Activated T-cell treated with anti-CD3 and anti-CD28 coated beads, Interleukin-2, amount 50 U/mL, for 4 hours (primary cell): Measurements from ENCODE around the gene HNRNPL. TPM values are rescaled to one million over a fixed set of nuclear protein-coding genes. Genes with fewer than 3 reads are reported as not detected.
"Not testable (repeated sequence)": the region's sequence is repeated elsewhere in the genome, so short reads cannot be mapped to it uniquely, and the experiment has no call there.

Source experiments
- ATAC-seq, 2 donors: fragments of 200-7000 bp; cut with Tn5 transposase; one replicate each; pipeline ENCODE4 v1.10.0; 2021
- DNase-seq: peaks from one replicate; pipeline ENCODE4 v3.0.0-alpha.2; 2020
- H3K27me3 Mint-ChIP-seq: one replicate; pipeline ENCODE4 v1.8.0; 2021; ENCODE audit warnings: low read depth, mixed read lengths
- H3K36me3 Mint-ChIP-seq: one replicate; pipeline ENCODE4 v1.8.0; 2022; ENCODE audit warnings: mixed read lengths; ENCODE audit not compliant: insufficient read depth
- H3K4me1 Mint-ChIP-seq: one replicate; pipeline ENCODE4 v1.8.0; 2021; ENCODE audit warnings: low read depth, mixed read lengths
- H3K4me3 Mint-ChIP-seq: one replicate; pipeline ENCODE4 v1.8.0; 2021; ENCODE audit warnings: mild to moderate bottlenecking, moderate library complexity, mixed read lengths
- H3K9me3 Mint-ChIP-seq: one replicate; pipeline ENCODE4 v1.8.0; 2021; ENCODE audit warnings: mixed read lengths
- total RNA-seq, 3 donors: library from RNA; stranded (reverse); gene quantifications; one replicate each; pipeline ENCODE4 v1.2.1, GENCODE V29; 2021

The HNRNPL gene
- total RNA-seq = 100 to 1,000 TPM; 679 to 736 (median 698) TPM

- peaks cover 57% of the 10 kb centered on the region for H3K4me1 Mint-ChIP-seq
- DNase-seq = peak; percentile 99
Observed at GRCh38 chr19:38849860-38850435, at the start of gene HNRNPL. Gene HNRNPL (minus strand): TSS chr19:38849986. CDS start chr19:38849966, 20 bp downstream.

GRCh38 chr19:38898788-38899446, 49.1 kb upstream of the HNRNPL start:
- H3K27me3 Mint-ChIP-seq = no peaks in the 10 kb centered on the region
- no peak for ATAC-seq
- peak overlapping the region; percentile 94 for H3K4me3 Mint-ChIP-seq
- peaks cover 6% of the 10 kb centered on the region for H3K36me3 Mint-ChIP-seq
- no peak for DNase-seq
- H3K4me1 Mint-ChIP-seq = peaks cover 40% of the 10 kb centered on the region
- no peaks in the 10 kb centered on the region for H3K9me3 Mint-ChIP-seq

More at GRCh38 chr19:38849860-38850435, at the start of gene HNRNPL:
- Mint-ChIP-seq H3K36me3 (peaks cover 31% of the 10 kb centered on the region), H3K27me3 (no peaks in the 10 kb centered on the region), H3K9me3 (no peaks in the 10 kb centered on the region), H3K4me3 (peak within 1 kb of the TSS; percentile 97)
- peak; percentile 65 to 69 for ATAC-seq

GRCh38 chr19:38894968-38895367, 45.2 kb upstream of the HNRNPL start:
- no peaks in the 10 kb centered on the region for H3K9me3 Mint-ChIP-seq
- H3K4me1 Mint-ChIP-seq = peaks cover 26% of the 10 kb centered on the region
- peaks cover 2% of the 10 kb centered on the region for H3K36me3 Mint-ChIP-seq
- H3K27me3 Mint-ChIP-seq = no peaks in the 10 kb centered on the region
- ATAC-seq = no peak
- no peak overlapping the region for H3K4me3 Mint-ChIP-seq
- DNase-seq = no peak

GRCh38 chr19:38893341-38893771, 43.6 kb upstream of the HNRNPL start:
- no peak for DNase-seq
- no peak for ATAC-seq
- peaks cover 17% of the 10 kb centered on the region for H3K4me1 Mint-ChIP-seq
- no peaks in the 10 kb centered on the region for H3K9me3 Mint-ChIP-seq
- H3K27me3 Mint-ChIP-seq = no peaks in the 10 kb centered on the region
- no peak overlapping the region for H3K4me3 Mint-ChIP-seq
- peaks cover 11% of the 10 kb centered on the region for H3K36me3 Mint-ChIP-seq

- peaks cover 12% of the 10 kb centered on the region for H3K4me1 Mint-ChIP-seq
Observed at GRCh38 chr19:38892841-38893240, 43.1 kb upstream of the HNRNPL start.

GRCh38 chr19:38891771-38892170, 42.0 kb upstream of the HNRNPL start:
- Mint-ChIP-seq H3K27me3 (no peaks in the 10 kb centered on the region), H3K36me3 (peaks cover 11% of the 10 kb centered on the region), H3K9me3 (no peaks in the 10 kb centered on the region), H3K4me1 (peaks cover 4% of the 10 kb centered on the region), H3K4me3 (no peak overlapping the region)
- no peak for ATAC-seq
- DNase-seq = no peak

More at GRCh38 chr19:38892841-38893240, 43.1 kb upstream of the HNRNPL start:
- no peaks in the 10 kb centered on the region for H3K27me3 Mint-ChIP-seq
- H3K36me3 Mint-ChIP-seq = peaks cover 11% of the 10 kb centered on the region
- DNase-seq = no peak
- no peaks in the 10 kb centered on the region for H3K9me3 Mint-ChIP-seq
- H3K4me3 Mint-ChIP-seq = no peak overlapping the region
- no peak for ATAC-seq

- Mint-ChIP-seq H3K36me3 (peaks cover 11% of the 10 kb centered on the region), H3K27me3 (no peaks in the 10 kb centered on the region), H3K4me3 (no peak overlapping the region), H3K9me3 (no peaks in the 10 kb centered on the region), H3K4me1 (peaks cover 2% of the 10 kb centered on the region)
- ATAC-seq (no peak), DNase-seq (no peak)
Observed at GRCh38 chr19:38890686-38891085, 40.9 kb upstream of the HNRNPL start.

- Mint-ChIP-seq H3K4me1 (peaks cover 2% of the 10 kb centered on the region), H3K27me3 (no peaks in the 10 kb centered on the region), H3K4me3 (no peak overlapping the region), H3K9me3 (no peaks in the 10 kb centered on the region), H3K36me3 (peaks cover 11% of the 10 kb centered on the region)
- no peak for DNase-seq
- ATAC-seq = no peak
Observed at GRCh38 chr19:38889803-38890202, 40.0 kb upstream of the HNRNPL start.

GRCh38 chr19:38888876-38889275, 39.1 kb upstream of the HNRNPL start:
- Mint-ChIP-seq H3K9me3 (no peaks in the 10 kb centered on the region), H3K4me3 (no peak overlapping the region), H3K27me3 (no peaks in the 10 kb centered on the region), H3K4me1 (no peaks in the 10 kb centered on the region), H3K36me3 (peaks cover 11% of the 10 kb centered on the region)
- ATAC-seq (no peak), DNase-seq (no peak)

GRCh38 chr19:38884691-38885090, 34.9 kb upstream of the HNRNPL start:
- not testable (repeated sequence) for H3K4me3 Mint-ChIP-seq, H3K4me1 Mint-ChIP-seq, H3K27me3 Mint-ChIP-seq, ATAC-seq, DNase-seq, H3K9me3 Mint-ChIP-seq
- peaks cover 14% of the 10 kb centered on the region for H3K36me3 Mint-ChIP-seq

GRCh38 chr19:38883286-38883685, 33.5 kb upstream of the HNRNPL start:
- no peak for ATAC-seq
- H3K4me3 Mint-ChIP-seq = no peak overlapping the region
- DNase-seq = no peak
- no peaks in the 10 kb centered on the region for H3K9me3 Mint-ChIP-seq
- H3K36me3 Mint-ChIP-seq = peaks cover 7% of the 10 kb centered on the region
- peaks cover 13% of the 10 kb centered on the region for H3K4me1 Mint-ChIP-seq
- no peaks in the 10 kb centered on the region for H3K27me3 Mint-ChIP-seq

GRCh38 chr19:38880882-38881609, 31.3 kb upstream of the HNRNPL start:
- no peak for ATAC-seq
- Mint-ChIP-seq H3K9me3 (no peaks in the 10 kb centered on the region), H3K4me3 (no peak overlapping the region), H3K27me3 (no peaks in the 10 kb centered on the region), H3K4me1 (peaks cover 28% of the 10 kb centered on the region), H3K36me3 (peaks cover 12% of the 10 kb centered on the region)
- no peak for DNase-seq

GRCh38 chr19:38880076-38880881, 30.5 kb upstream of the HNRNPL start:
- ATAC-seq = no peak
- no peaks in the 10 kb centered on the region for H3K9me3 Mint-ChIP-seq
- peaks cover 13% of the 10 kb centered on the region for H3K36me3 Mint-ChIP-seq
- H3K27me3 Mint-ChIP-seq = no peaks in the 10 kb centered on the region
- no peak for DNase-seq
- peak overlapping the region; percentile 13 for H3K4me3 Mint-ChIP-seq
- H3K4me1 Mint-ChIP-seq = peaks cover 28% of the 10 kb centered on the region

GRCh38 chr19:38879400-38879751, 29.6 kb upstream of the HNRNPL start:
- ATAC-seq (no peak), DNase-seq (no peak)
- no peaks in the 10 kb centered on the region for H3K27me3 Mint-ChIP-seq
- H3K4me3 Mint-ChIP-seq = no peak overlapping the region
- peaks cover 28% of the 10 kb centered on the region for H3K4me1 Mint-ChIP-seq
- H3K36me3 Mint-ChIP-seq = peaks cover 13% of the 10 kb centered on the region
- no peaks in the 10 kb centered on the region for H3K9me3 Mint-ChIP-seq
